HG03108 (cell line): ENCODE results near the gene CLCN6.

Source experiments
- ATAC-seq: cut with Tn5 transposase; IDR thresholded peaks from one replicate; pipeline ENCODE4 v1.9.1; 2021; ENCODE audit warnings: moderate library complexity; ENCODE audit not compliant: unreplicated experiment

Gene CLCN6

GRCh38 chr1:11805422-11806306 lies at the start of gene CLCN6, which contains the start of gene MTHFR:
Gene CLCN6, plus strand, starts transcription at chr1:11806191. Its CDS starts 72 bp downstream, at chr1:11806263.
Gene MTHFR, minus strand, starts transcription at chr1:11805964. Its CDS starts 2,848 bp downstream, at chr1:11803116.
- peak; percentile 62 for ATAC-seq

GRCh38 chr1:11757047-11757446 lies 48.9 kb upstream of the CLCN6 start:
- no peak for ATAC-seq

- ATAC-seq: no peak
Measured at GRCh38 chr1:11759791-11760190, 46.2 kb upstream of the CLCN6 start.

- no peak for ATAC-seq
Measured at GRCh38 chr1:11761285-11761684, 44.7 kb upstream of the CLCN6 start.

GRCh38 chr1:11761988-11762406 lies 44.0 kb upstream of the CLCN6 start, which contains the start of gene C1orf167:
Gene C1orf167, plus strand, starts transcription at chr1:11762193. Its CDS starts 2,208 bp downstream, at chr1:11764401.
- ATAC-seq: no peak

- ATAC-seq: no peak
Measured at GRCh38 chr1:11764115-11764514, 41.9 kb upstream of the CLCN6 start.

GRCh38 chr1:11764519-11764918 lies 41.5 kb upstream of the CLCN6 start:
- no peak for ATAC-seq

- no peak for ATAC-seq
Measured at GRCh38 chr1:11765661-11766428, 40.1 kb upstream of the CLCN6 start.

- ATAC-seq: no peak
Measured at GRCh38 chr1:11766429-11766776, 39.6 kb upstream of the CLCN6 start.

GRCh38 chr1:11767922-11768704 lies 37.9 kb upstream of the CLCN6 start:
- no peak for ATAC-seq

GRCh38 chr1:11768821-11769220 lies 37.2 kb upstream of the CLCN6 start:
- no peak for ATAC-seq

- ATAC-seq: no peak
Measured at GRCh38 chr1:11769274-11769673, 36.7 kb upstream of the CLCN6 start.

- ATAC-seq: no peak
Measured at GRCh38 chr1:11770011-11770410, 36.0 kb upstream of the CLCN6 start.

- ATAC-seq: no peak
Measured at GRCh38 chr1:11771481-11772043, 34.4 kb upstream of the CLCN6 start.

GRCh38 chr1:11772458-11772857 lies 33.5 kb upstream of the CLCN6 start:
- ATAC-seq: no peak

GRCh38 chr1:11774753-11775152 lies 31.2 kb upstream of the CLCN6 start:
- no peak for ATAC-seq

- ATAC-seq: no peak
Measured at GRCh38 chr1:11777658-11778322, 28.2 kb upstream of the CLCN6 start.

GRCh38 chr1:11778336-11778735 lies 27.7 kb upstream of the CLCN6 start:
- no peak for ATAC-seq

GRCh38 chr1:11778844-11779623 lies 27.0 kb upstream of the CLCN6 start:
- ATAC-seq: no peak
